ENCODE results near the gene PRMT1.

PRMT1 gene

DNA sequence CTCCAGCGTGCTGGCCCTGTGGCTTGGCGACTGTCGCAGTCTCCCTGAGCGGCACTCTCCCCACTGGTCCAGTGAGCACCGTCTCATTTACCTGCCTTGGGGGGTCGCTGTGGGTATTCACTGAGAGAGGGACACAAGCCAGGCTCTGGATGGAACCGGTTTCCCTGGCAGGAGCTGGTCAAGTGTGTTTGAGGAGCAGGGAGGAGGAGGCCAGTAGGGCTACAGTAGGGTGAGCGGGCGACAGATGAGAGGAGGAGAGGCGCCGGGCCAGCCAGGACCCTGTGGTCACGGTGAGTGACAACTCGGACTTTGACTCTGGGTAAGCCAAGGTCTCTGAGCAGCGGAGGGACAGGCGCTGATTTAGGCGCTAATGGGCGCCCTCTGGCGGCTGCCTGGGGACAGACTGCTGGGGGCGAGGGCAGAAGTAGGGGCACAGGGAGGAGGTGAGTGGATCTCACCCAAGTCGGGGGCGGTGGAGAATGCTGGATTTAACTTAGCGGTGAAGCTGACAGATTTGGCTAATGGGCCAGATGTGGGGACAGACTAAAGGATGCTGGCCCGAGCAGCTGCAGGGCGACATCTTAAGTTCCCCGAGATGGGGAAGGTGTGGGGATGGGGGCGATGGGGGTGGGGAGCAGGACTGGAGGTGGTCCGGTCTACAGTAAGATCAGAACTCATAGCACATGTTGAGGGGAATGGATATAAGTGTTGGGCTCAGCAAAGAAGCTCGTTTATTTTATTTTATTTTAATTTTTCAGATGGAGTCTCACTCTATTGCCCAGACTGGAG is 4.7 kb upstream of the PRMT1 start:
- DNase-seq, result peak; percentile 66

DNA sequence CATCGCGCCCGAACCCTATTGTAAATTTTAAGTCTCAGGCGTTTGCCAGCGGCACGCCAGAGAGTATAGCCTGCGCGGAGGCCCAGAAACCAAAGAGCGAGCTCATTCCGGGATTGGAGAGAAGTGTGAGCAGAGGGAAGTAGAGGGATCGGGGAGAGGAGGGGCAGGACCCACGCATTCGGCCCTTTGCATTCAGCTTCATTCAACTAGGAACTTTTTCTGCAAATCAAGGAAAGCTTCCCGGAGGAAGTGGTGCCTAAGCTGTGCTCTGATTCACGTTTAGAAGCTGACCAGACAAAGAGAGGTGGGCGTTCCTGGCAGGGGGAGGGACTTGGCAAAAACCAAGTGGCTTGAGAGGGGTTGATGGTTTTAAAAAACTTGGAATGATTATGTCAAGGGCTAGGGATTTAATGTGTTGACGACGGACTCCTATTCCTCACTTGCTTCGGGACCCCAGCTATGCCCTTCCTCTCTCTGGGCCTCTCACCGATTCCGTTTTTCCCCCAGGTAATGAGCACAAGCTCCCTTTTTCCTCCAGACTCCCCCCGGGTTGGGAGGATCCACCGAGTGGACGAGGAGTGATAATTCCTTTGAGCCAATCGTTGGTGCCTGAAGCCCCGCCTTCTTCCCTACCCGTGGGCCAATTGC is 811 bp upstream of the PRMT1 start:
- DNase-seq, result peak; percentile 92

- peak; percentile 100 for DNase-seq
Observed at GRCh38 chr19:49676784-49677230, 264 bp upstream of the PRMT1 start.

DNA sequence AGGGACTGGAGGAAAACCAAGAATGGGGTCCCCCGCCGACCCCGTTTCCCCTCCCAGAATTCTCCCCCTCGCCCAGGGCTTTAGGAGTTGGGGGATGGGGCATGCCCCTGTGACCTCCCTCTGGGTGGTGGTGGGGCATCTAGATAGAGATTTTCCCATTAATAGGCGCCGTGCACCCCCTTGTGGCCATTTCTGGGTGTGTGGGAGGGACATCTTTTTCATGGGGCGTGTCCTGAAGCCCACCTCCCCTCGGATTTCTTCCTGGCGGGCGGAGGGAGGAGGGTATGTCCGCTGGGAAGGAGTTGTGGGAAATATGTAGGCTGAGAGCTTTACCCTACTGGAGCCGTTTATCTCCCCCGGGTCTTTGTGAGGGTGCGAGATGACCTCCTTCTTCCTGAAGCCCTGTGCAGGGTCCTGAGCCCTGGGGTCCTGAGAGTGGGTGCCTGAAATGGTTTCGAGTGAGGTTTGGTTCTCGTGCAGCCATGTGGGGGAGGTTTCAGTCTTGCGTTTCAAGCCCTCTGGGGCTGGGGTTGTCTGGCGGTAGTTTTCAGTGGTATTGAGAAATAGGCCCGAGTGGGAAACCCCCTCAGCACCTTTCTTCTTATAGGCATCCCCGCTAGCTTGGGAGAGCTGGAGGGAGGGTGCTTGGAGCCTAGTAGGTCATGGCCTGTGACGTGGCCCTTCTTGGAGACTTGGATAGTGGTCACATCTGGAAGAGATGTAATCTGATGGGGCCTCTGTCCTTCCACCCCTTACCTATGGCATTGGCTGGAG is 1.0 kb downstream of the PRMT1 start:
- peak; percentile 52 for DNase-seq

DNA sequence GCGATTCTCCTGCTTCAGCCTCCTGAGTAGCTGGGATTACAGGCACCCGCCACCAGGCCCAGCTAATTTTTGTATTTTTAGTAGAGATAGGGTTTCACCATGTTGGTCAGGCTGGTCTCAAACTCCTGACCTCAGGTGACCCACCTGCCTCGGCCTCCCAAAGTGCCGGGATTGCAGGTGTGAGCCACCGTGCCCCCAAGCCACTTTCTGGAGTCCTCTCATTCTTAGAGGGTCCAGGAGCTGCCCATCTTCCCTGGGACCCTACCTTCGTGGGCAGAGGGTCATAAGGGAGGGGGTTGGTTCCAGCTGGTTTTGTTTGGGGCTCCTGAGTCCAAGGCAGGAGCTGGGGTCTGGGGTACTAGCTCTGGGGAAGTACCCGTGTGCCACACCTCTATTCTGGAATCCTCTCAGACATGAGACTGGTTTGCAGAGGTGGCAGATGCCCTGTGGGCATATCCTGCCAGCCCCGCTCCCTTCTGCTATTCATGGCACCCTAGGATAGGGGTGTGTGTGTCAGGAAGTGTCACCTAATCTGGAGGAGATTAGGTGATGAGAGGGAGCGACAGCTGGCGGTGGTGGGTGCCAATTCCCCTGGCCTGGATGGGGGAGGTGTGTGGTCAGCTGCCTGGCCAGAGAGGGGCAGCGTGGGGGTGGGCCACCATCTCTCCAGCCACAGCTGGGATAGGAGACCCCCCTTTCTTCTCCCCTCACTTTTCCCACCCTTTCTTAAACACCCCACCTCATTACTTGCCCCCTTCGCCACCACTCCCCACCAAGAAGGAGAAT is 2.1 kb downstream of the PRMT1 start:
- DNase-seq, result no peak

DNA sequence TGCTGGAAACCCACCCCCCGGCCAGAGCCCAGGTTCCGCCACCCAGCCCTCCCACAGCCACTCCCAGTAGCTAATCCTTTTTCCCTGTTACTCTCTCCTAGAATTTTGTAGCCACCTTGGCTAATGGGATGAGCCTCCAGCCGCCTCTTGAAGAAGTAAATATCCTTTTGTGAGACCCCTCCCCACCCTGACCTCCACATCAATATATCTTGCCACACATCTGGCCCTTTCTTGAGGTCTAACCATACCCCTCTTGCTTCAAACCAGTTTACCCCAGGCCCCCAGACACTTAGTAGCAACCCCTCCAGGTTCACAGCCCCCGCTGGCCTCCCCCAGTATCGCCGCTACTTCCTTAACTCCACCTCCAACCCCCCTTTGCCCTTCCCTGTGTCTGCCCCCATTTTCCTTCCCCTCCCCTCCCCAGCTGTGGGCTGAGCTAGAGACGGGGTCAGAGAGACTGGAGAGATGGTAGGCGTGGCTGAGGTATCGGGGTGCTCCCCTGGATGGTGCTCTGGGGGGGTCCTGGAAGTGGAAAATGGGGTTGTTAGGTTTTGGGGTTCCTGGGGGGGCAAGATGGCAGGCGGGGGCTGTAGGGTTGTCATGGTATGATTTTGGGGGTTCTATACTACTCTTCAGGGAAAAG is 2.8 kb downstream of the PRMT1 start:
- no peak for DNase-seq

GRCh38 chr19:49680421-49681351 is 3.6 kb downstream of the PRMT1 start:
- peak; percentile 88 for DNase-seq

GRCh38 chr19:49681830-49682229 is 4.8 kb downstream of the PRMT1 start:
- DNase-seq, result no peak

- DNase-seq, result no peak
Observed at GRCh38 chr19:49682274-49682673, 5.2 kb downstream of the PRMT1 start.

- DNase-seq, result no peak
Observed at GRCh38 chr19:49683814-49684250, 6.8 kb downstream of the PRMT1 start.

DNA sequence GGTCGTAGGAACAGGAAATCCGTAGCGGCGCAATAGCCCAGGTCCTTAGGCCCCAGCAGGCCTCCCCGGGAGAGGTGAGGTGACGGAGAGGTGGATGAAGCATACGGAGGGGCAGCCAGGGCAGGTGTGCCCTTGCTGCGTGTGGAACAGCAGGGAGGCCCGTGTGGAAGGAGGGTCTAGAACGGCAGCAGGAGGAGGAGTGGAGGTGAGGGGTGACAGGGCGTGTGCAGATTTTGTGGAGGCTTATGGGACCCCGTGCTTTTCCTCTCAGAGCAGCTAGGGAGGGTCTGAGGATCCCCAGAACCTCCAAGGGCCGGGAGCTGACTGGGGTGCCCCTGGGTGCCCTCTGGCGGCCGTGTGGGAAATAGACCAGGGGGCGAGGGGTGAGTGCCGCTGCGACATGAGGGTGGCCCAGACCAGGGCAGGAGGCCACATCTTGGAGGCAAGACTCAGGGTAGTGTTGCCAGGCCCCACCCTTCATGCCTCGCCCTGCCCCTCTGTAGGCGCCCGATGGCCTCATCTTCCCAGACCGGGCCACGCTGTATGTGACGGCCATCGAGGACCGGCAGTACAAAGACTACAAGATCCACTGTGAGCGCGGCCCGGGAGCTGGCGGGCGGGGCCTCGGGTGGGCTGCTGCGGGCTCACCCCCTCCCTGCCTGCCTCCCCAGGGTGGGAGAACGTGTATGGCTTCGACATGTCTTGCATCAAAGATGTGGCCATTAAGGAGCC is 7.3 kb downstream of the PRMT1 start:
- no peak for DNase-seq

DNA sequence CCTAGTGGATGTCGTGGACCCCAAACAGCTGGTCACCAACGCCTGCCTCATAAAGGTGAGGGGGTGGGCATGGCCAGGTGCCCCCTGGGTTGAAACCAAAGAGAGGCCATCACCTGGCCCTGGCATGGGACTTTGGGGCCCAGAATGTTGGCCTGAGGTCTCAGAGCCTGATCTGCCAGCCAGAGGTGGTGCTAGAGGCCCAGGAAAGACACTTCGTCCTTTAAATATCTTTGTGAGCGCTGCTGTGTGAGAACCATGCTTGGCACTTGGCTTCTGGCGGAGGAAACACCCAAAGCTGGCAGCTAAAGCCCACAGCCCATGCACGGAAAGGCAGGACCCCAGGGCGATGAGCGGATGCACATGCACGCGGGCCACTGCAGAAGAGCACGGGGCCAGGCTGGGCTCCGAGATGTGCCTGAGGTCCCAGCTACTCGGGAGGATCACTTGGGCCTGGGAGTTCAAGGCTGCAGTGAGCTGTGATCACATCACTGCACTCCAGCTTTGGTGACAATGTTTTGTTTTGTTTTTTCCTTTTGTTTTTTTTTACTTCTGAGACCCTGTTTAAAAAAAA is 8.0 kb downstream of the PRMT1 start:
- DNase-seq, result no peak

- no peak for DNase-seq
Observed at GRCh38 chr19:49685845-49686332, 8.8 kb downstream of the PRMT1 start.

DNA sequence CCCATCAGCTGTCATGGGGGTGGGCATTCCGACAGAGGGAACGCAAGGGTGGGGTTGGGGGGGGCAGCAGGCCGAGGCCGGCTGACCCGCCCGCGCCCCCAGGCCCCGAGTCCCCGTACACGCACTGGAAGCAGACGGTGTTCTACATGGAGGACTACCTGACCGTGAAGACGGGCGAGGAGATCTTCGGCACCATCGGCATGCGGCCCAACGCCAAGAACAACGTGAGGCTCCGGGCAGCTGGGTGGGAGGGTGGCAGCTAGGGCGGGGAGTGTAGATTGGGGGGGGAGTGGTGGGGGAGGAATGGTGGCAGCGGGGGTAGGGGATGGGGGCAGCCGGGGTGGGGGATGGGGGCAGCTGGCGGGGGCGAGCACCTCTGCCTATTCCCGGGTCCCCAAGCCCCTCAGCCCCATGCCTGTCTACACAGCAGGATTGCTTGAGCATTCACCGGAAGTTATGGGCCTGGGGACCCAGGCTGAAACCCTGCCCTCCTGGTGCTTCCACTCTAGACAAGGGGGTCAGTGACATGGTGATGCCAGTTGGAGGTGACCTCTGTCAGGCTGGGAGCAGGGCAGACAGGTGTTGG is 9.5 kb downstream of the PRMT1 start:
- no peak for DNase-seq

GRCh38 chr19:49687150-49687549 is 10.1 kb downstream of the PRMT1 start:
- DNase-seq, result no peak

- peak; percentile 19 for DNase-seq
Observed at GRCh38 chr19:49687566-49688316, 10.7 kb downstream of the PRMT1 start.

GRCh38 chr19:49688531-49689132 is 11.6 kb downstream of the PRMT1 start:
- no peak for DNase-seq

All from NCI-H2227 treated with DMSO at 0.1 percent for 48 hours (cell line).